A673 (cell line): ENCODE data around the gene PRR14L.
"Not testable (repeated sequence)": the region's sequence is repeated elsewhere in the genome, so short reads cannot be mapped to it uniquely, and the experiment has no call there.

Experiments
- EZH2 ChIP-seq: fragments of 200-600 bp; sonication (generic); IDR thresholded peaks from 2 replicates; pipeline ENCODE4 v1.6.1; 2017; ENCODE audit warnings: borderline replicate concordance, low read depth, mild to moderate bottlenecking, mixed read lengths, antibody characterized with exemption, low read length; ENCODE audit not compliant: poor library complexity, severe bottlenecking
- TF ChIP-seq, protein P1 (sequence below): fragments of 300-800, 200-600 bp; sonication (generic); conservative IDR thresholded peaks from 2 replicates; pipeline ENCODE4 v1.5.1; 2017; ENCODE audit warnings: low read depth, mild to moderate bottlenecking, antibody characterized with exemption, low read length, moderate library complexity, mixed read lengths

DNA sequence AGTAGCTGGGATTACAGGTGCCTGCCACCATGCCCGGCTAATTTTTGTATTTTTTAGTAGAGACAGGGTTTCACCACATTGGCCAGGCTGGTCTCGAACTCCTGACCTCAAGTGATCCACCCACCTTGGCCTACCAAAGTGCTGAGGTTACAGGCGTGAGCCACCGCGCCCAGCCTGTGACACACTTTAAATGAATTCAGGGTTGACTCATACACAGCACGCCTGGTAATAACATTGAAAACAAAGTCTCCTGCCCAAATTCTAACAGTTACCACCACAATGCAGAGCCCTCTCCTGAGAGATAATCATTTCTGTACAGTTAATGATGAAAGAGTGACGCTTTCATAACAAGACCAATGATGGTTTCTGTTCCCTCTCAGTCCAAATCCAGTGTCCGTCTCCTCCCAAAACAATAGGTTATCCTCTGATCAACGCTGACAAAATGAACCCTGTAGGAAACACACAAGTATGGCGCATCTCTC is 89.0 kb downstream of the PRR14L start:
- TF ChIP-seq, protein P1, sequence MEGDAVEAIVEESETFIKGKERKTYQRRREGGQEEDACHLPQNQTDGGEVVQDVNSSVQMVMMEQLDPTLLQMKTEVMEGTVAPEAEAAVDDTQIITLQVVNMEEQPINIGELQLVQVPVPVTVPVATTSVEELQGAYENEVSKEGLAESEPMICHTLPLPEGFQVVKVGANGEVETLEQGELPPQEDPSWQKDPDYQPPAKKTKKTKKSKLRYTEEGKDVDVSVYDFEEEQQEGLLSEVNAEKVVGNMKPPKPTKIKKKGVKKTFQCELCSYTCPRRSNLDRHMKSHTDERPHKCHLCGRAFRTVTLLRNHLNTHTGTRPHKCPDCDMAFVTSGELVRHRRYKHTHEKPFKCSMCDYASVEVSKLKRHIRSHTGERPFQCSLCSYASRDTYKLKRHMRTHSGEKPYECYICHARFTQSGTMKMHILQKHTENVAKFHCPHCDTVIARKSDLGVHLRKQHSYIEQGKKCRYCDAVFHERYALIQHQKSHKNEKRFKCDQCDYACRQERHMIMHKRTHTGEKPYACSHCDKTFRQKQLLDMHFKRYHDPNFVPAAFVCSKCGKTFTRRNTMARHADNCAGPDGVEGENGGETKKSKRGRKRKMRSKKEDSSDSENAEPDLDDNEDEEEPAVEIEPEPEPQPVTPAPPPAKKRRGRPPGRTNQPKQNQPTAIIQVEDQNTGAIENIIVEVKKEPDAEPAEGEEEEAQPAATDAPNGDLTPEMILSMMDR, result not testable (repeated sequence)
- not testable (repeated sequence) for TF ChIP-seq EZH2
